Inferior parietal cortex (tissue), 1 donor: ENCODE data around the gene NEU4.
"Not testable (repeated sequence)": the region's sequence is repeated elsewhere in the genome, so short reads cannot be mapped to it uniquely, and the experiment has no call there.

Source experiments
- DNase-seq: peaks from one replicate; pipeline ENCODE4 v3.0.0-alpha.2; 2016; ENCODE audit errors: extremely low spot score

NEU4 gene

GRCh38 chr2:241775223-241776177 is 33.5 kb upstream of the NEU4 start:
- DNase-seq, result no peak

DNA sequence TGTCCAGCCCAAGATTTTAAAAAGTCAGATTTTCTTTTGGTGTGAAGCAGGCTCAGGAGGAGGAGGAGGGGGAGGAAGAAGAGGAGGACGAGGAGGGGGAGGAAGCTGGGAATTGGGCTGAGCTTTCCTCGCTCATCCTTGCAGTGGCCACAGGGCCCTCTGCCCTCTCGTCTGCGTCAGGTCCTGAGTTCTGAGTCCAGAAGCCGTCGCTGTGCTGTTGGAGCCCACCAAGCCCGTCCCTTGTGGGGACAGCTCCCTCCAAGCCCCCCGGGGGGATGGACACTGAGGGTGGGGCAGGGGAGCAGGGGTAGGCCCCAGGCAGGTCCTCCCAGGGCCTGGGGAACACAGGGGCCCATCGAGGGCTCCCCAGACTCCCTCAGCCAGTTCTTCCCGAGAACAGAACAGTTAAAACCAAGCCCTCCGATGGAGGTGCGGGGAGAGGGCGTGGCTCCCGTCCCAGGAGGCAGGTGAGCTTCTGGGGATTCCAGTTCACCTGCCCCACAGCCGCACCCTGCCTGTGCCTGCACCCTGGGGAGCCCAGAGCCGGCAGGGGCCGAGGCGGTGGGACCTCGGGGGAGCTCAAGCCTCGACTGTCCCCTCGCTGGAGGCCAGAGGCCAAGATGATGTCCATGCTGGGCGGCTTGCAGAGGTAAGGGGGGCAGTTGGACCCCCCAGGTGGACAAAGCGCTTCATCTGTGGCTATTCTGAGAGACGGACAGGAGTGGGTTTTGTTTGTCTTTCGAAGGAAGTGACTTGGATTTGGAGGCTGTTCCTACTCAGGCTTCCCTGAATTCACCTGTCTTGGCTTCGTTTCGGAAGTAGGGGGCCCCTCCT is 32.4 kb upstream of the NEU4 start, which contains the start of gene GAL3ST2:
Gene GAL3ST2 (plus strand): TSS at position 487 of the 834 bp plus-strand sequence. CDS start 134 bp downstream, at position 621.
- DNase-seq, result no peak

- no peak for DNase-seq
Measured at GRCh38 chr2:241777170-241777685, 31.8 kb upstream of the NEU4 start.

DNA sequence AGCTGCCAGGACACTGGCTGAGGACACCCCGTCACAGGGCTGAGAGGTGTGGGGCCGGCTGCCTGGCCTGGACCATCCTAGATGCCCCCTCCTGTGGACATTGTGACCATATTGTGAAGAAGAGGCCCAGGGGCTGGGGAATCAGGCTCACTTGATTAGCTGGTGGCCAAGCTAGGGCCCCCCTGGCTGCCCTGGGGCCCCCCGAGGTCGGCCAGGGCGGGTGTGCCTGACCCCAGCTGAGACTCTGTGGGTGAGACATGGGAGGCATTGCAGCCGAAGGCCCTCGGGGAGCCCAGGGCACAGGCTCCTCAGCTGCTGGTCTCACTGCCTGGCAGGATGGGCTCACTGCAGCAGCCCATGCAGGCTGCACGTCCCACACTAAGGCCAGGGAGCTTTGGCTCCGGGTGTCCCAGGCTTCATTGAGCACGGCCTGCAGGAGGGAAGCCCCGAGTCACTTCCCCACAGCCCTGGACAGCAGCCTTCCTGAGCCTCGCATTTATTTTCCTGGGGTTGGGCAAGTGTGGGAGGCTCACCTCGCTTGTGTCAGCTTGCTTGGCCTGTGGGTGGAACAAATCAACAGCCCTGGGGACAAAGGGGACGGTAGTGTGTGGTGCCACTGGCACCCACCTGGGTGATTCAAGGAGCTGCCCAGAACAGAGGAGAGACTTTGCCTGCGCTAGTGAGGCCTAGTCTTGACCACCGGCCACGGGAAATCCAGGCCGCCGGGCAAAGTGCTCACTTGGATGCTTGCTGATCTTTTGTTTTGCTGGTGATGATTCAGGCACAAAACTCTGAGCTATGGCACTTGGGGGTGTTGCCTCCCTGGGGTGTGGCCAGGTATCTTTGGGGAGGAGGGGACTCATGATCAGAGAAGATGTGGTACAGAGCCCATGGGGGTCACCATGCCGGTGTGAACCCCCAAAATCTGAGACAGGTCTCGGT is 31.0 kb upstream of the NEU4 start:
- no peak for DNase-seq

DNA sequence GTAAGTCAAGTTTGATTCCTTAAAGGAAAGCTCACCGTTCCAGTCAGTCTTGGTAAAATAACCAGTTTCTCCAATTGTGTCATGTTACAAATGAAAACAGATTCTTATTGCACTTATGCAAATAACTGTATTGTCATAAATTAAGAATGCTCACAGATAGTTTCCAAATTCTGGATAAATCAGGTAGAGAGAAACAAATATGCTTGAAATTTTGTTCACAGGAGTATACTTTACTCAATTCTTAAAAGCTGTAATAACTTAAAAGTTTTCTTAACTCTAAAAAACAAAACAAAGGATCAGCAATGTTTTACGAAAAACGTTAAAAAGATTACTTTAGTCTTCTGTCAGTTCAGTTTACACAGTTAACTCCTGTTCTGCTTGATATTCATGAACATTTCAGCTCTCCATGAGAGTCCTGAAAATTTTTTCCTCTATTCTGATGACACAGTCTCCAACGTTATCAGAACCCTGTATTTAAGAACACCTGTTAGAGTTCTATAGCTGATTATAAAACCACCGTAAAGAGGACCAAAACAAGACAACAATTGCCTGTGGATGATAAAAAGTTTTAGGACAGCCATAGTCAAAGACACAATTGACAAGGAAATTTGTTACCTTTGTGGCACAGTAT is 27.9 kb upstream of the NEU4 start:
- no peak for DNase-seq

DNA sequence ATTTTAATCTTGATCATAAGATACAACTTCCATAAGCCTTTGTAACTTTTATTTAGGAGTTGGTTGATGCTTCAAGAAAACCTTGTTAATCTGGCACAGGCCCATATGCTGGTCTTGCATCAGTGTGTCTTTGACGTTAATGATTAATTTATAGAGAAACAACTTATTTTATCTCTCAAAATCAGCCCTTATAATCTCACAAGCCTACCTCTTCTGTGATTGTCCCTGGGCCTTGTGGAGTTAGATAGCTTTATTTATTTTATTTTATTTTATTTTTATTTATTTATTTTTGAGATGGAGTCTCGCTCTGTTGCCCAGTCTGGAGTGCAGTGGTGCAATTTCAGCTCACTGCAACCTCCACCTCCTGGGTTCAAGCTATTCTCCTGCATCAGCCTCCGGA is 26.9 kb upstream of the NEU4 start:
- not testable (repeated sequence) for DNase-seq

DNA sequence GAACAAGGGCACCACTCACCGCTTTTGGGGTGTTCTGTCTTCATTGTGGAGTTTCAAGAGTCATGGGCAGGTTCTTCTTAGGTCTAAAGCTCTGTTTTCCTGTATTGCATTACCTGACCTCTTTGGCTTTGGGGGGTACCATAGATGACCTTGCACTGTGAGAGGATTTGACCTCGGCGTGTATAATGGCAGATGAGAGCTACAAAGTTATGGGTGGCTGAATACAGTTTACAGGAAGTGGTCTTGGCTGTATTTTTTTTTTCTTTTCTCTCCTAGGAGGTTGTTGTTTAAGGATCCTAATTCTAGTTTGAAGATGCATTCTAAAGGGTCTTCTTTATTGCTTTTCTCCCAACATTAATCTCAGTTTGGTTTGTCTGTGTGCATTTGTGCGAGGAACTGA is 20.9 kb upstream of the NEU4 start:
- DNase-seq, result no peak

GRCh38 chr2:241788572-241788971 is 20.4 kb upstream of the NEU4 start:
- DNase-seq, result no peak

GRCh38 chr2:241791385-241791784 is 17.6 kb upstream of the NEU4 start:
- DNase-seq, result not testable (repeated sequence)

GRCh38 chr2:241793385-241793784 is 15.6 kb upstream of the NEU4 start:
- DNase-seq, result no peak

- DNase-seq, result no peak
Measured at GRCh38 chr2:241794250-241794823, 14.7 kb upstream of the NEU4 start.

- DNase-seq, result no peak
Measured at GRCh38 chr2:241795021-241795999, 13.7 kb upstream of the NEU4 start.

DNA sequence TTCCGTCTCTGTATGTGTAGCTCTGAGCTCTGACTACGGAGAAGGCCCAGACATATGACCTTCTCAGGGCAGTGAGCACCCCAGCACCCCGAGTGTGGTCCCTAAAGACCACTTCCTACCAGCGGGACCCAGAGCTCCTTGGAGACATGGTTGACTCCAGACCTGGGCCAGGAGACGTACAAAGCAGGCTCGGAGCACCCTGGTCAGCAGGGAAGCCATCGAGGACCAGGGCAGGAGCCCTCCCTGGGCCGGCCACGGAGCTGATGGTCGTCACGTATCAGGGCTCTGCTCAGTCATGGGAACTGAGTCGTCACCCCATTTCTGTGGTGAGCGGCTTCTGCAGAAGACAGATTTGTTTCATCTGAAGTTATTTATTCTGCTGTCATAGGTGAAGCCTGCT is 12.8 kb upstream of the NEU4 start:
- no peak for DNase-seq

- DNase-seq, result no peak
Measured at GRCh38 chr2:241796610-241797138, 12.3 kb upstream of the NEU4 start.

GRCh38 chr2:241797441-241798080 is 11.4 kb upstream of the NEU4 start:
- DNase-seq, result no peak

GRCh38 chr2:241798081-241798630 is 10.8 kb upstream of the NEU4 start:
- DNase-seq, result no peak

- no peak for DNase-seq
Measured at GRCh38 chr2:241798631-241799521, 10.1 kb upstream of the NEU4 start.
